Measurements from ENCODE around the gene SNAPC3.

DNA sequence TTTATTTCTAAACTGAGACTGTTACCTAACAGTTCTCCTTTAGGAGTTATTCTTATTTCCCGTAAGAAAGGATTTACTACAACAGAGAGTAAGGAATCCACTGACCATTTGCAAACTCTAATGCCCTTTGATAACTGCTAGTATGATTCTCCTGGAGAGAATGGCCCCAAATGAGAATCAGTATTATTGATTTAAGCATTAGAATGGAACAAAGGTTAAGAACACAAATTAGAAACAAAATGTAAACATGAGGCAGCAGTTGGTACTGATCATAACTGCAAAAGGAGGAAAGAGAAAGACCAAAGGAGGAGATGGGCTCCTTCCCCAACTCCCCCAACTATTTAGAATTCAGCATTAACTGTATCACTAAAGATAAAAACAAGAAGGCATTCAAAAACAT is 57.4 kb downstream of the SNAPC3 start:
- TF ChIP-seq, protein P1, sequence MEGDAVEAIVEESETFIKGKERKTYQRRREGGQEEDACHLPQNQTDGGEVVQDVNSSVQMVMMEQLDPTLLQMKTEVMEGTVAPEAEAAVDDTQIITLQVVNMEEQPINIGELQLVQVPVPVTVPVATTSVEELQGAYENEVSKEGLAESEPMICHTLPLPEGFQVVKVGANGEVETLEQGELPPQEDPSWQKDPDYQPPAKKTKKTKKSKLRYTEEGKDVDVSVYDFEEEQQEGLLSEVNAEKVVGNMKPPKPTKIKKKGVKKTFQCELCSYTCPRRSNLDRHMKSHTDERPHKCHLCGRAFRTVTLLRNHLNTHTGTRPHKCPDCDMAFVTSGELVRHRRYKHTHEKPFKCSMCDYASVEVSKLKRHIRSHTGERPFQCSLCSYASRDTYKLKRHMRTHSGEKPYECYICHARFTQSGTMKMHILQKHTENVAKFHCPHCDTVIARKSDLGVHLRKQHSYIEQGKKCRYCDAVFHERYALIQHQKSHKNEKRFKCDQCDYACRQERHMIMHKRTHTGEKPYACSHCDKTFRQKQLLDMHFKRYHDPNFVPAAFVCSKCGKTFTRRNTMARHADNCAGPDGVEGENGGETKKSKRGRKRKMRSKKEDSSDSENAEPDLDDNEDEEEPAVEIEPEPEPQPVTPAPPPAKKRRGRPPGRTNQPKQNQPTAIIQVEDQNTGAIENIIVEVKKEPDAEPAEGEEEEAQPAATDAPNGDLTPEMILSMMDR (conservative IDR thresholded peaks at IDR 0.05; ENCODE audit: low read depth, low read length), result no peak
- TF ChIP-seq CHD1 (IDR thresholded peaks at IDR 0.05; ENCODE audit: low read depth, low read length), result no peak
- no peak for TF ChIP-seq POLR2A (IDR thresholded peaks at IDR 0.05; ENCODE audit: low read depth, low read length)
- no peak for TF ChIP-seq BHLHE40 (IDR thresholded peaks at IDR 0.05; ENCODE audit: low read depth, low read length)
- TF ChIP-seq CEBPB (IDR thresholded peaks at IDR 0.05; ENCODE audit: low read depth, low read length), result no peak
- no peak for TF ChIP-seq RCOR1 (IDR thresholded peaks at IDR 0.05; ENCODE audit: insufficient replicate concordance, low read length)

Data from IMR-90 (cell line).